ENCODE data around the gene MRPL19.

The MRPL19 gene

GRCh38 chr2:75603477-75603876 lies 43.1 kb upstream of the MRPL19 start:
- no peak for TF ChIP-seq GABPA (IDR thresholded peaks at IDR 0.05; ENCODE audit: low read depth)
- no peak for TF ChIP-seq SPI1 (IDR thresholded peaks at IDR 0.05; ENCODE audit: borderline replicate concordance, low read depth)
- TF ChIP-seq CTCF (IDR thresholded peaks at IDR 0.05; ENCODE audit: insufficient read depth, low read length): no peak
- no peak for TF ChIP-seq POLR2AphosphoS5 (IDR thresholded peaks at IDR 0.05; ENCODE audit: low read depth)
- no peak for TF ChIP-seq REST (IDR thresholded peaks at IDR 0.05; ENCODE audit: insufficient replicate concordance, low read depth)
- no peak for DNase-seq (ENCODE audit: low read depth in 1 of 2, low spot score in 1 of 2)
- H3K27ac ChIP-seq (replicated peaks): no peak overlapping the region
- H3K27me3 ChIP-seq (ENCODE audit: insufficient read depth, poor library complexity, severe bottlenecking): peaks cover 5% of the 10 kb centered on the region
- H3K4me3 ChIP-seq (replicated peaks; ENCODE audit: insufficient read depth, low read length): no peak overlapping the region

GRCh38 chr2:75604484-75604883 lies 42.1 kb upstream of the MRPL19 start:
- H3K4me3 ChIP-seq (replicated peaks; ENCODE audit: insufficient read depth, low read length): no peak overlapping the region
- DNase-seq (ENCODE audit: low read depth in 1 of 2, low spot score in 1 of 2): no peak
- H3K27me3 ChIP-seq (ENCODE audit: insufficient read depth, poor library complexity, severe bottlenecking): peaks cover 5% of the 10 kb centered on the region
- no peak overlapping the region for H3K27ac ChIP-seq (replicated peaks)
- TF ChIP-seq GABPA (IDR thresholded peaks at IDR 0.05; ENCODE audit: low read depth): no peak
- peak; percentile 18; the same call in 1 of the 2 replicates for TF ChIP-seq SPI1 (IDR thresholded peaks at IDR 0.05; ENCODE audit: borderline replicate concordance, low read depth)

- no peak overlapping the region for H3K27ac ChIP-seq (replicated peaks)
- TF ChIP-seq CTCF (IDR thresholded peaks at IDR 0.05; ENCODE audit: insufficient read depth, low read length) (no peak), REST (IDR thresholded peaks at IDR 0.05; ENCODE audit: insufficient replicate concordance, low read depth) (no peak), SPI1 (IDR thresholded peaks at IDR 0.05; ENCODE audit: borderline replicate concordance, low read depth) (no peak), GABPA (IDR thresholded peaks at IDR 0.05; ENCODE audit: low read depth) (no peak), POLR2AphosphoS5 (IDR thresholded peaks at IDR 0.05; ENCODE audit: low read depth) (no peak)
- DNase-seq (ENCODE audit: low read depth in 1 of 2, low spot score in 1 of 2): no peak
- no peak overlapping the region for H3K4me3 ChIP-seq (replicated peaks; ENCODE audit: insufficient read depth, low read length)
- peaks cover 5% of the 10 kb centered on the region for H3K27me3 ChIP-seq (ENCODE audit: insufficient read depth, poor library complexity, severe bottlenecking)
Measured at GRCh38 chr2:75605770-75606529, 40.6 kb upstream of the MRPL19 start.

- no peak for TF ChIP-seq CTCF (IDR thresholded peaks at IDR 0.05; ENCODE audit: insufficient read depth, low read length)
- no peak for TF ChIP-seq GABPA (IDR thresholded peaks at IDR 0.05; ENCODE audit: low read depth)
- TF ChIP-seq SPI1 (IDR thresholded peaks at IDR 0.05; ENCODE audit: borderline replicate concordance, low read depth): no peak
- TF ChIP-seq REST (IDR thresholded peaks at IDR 0.05; ENCODE audit: insufficient replicate concordance, low read depth): no peak
- DNase-seq (ENCODE audit: low read depth in 1 of 2, low spot score in 1 of 2): no peak
- Histone ChIP-seq H3K4me3 (replicated peaks; ENCODE audit: insufficient read depth, low read length) (no peak overlapping the region), H3K27ac (replicated peaks) (no peak overlapping the region), H3K27me3 (ENCODE audit: insufficient read depth, poor library complexity, severe bottlenecking) (peaks cover 5% of the 10 kb centered on the region)
Measured at GRCh38 chr2:75606761-75607399, 39.7 kb upstream of the MRPL19 start.
